Left lung (tissue), 10 donors: ENCODE measurements around the gene SLC2A4RG. TPM values are rescaled to one million over a fixed set of nuclear protein-coding genes. Genes with fewer than 3 reads are reported as not detected.
A peak's percentile ranks its signal among the peaks of the same experiment; 100 is the strongest.

ENCODE experiments used
- ATAC-seq: fragments of 200-7000 bp; cut with Tn5 transposase; one replicate; pipeline ENCODE4 v1.9.1; 2020; ENCODE audit warnings: moderate library complexity
- DNase-seq, 4 donors: peaks; one replicate each; pipeline ENCODE4 v3.0.0-alpha.2; 2013 to 2020
- H3K27ac ChIP-seq, 2 donors: fragments of 200-600 bp; sonication (generic) in 1 of 2; one replicate each; pipeline versions ENCODE4 v1.5.0 to v1.8.0; 2020 to 2021
- H3K27me3 ChIP-seq, 2 donors: fragments of 200-600 bp; sonication (generic) in 1 of 2; one replicate each; pipeline versions ENCODE4 v1.5.0 to v1.8.0; 2020 to 2021
- H3K36me3 ChIP-seq, 2 donors: fragments of 200-600 bp; sonication (generic) in 1 of 2; one replicate each; pipeline versions ENCODE4 v1.5.0 to v1.8.0; 2020 to 2021
- H3K4me1 ChIP-seq, 2 donors: fragments of 200-600 bp; one replicate each; pipeline ENCODE4 v1.8.0; 2021
- H3K4me3 ChIP-seq, 2 donors: fragments of 200-600 bp; sonication (generic) in 1 of 2; one replicate each; pipeline versions ENCODE4 v1.5.0 to v1.8.0; 2020 to 2021; ENCODE audit warnings: mild to moderate bottlenecking in 1 of 2
- H3K9me3 ChIP-seq, 2 donors: fragments of 200-600 bp; sonication (generic) in 1 of 2; one replicate each; pipeline versions ENCODE4 v1.5.0 to v1.8.0; 2020 to 2021
- CTCF ChIP-seq, 2 donors: fragments of 200-600 bp; sonication (generic) in 1 of 2; IDR thresholded peaks; one replicate each; pipeline versions ENCODE4 v1.5.0 to v1.8.0; 2021; ENCODE audit warnings: antibody characterized with exemption in 2 of 2
- intact Hi-C, 2 donors: fragments of 100-400 bp; cut with DNase I; formaldehyde crosslinking; loops; one replicate each; pipeline versions ENCODE4 v1.11.2 to v1.14.2; 2022
- polyA plus RNA-seq, 6 donors: library from polyadenylated mRNA; unstranded; fragments of 120-200 nt; gene quantifications; one replicate each; pipeline ENCODE4 v1.2.1, GENCODE V29; 2013; ENCODE audit not compliant: insufficient read length in 6 of 6
- total RNA-seq, 2 donors: library from RNA; stranded (reverse); fragmentation: NEBNext Ultra II Directional; extraction: Animal tissue kit (Norgen Biotek cat#: 25700); gene quantifications; one replicate each; pipeline ENCODE4 v1.2.1, GENCODE V29; 2021
- donor health status: DM: no; HTN: yes; CAD: no.
- donor health status: DM: no; HTN: no; CAD: no.

The SLC2A4RG gene
- total and polyA plus RNA-seq, 8 donors, result 61.1 to 166 (median 97.4) TPM

GRCh38 chr20:63702751-63703470 is 36.7 kb upstream of the SLC2A4RG start:
- no peak overlapping the region for H3K4me3 ChIP-seq
- no peak for ATAC-seq
- H3K9me3 ChIP-seq, result no peaks in the 10 kb centered on the region
- peaks cover 0 to 53% of the 10 kb centered on the region in 2 donors for H3K36me3 ChIP-seq
- peaks cover 10 to 44% of the 10 kb centered on the region in 2 donors for H3K4me1 ChIP-seq
- H3K27ac ChIP-seq, result no peak overlapping the region
- no peaks in the 10 kb centered on the region for H3K27me3 ChIP-seq
- DNase-seq, result peak in 1 of 4 donors; percentile 66
- no peak for TF ChIP-seq CTCF (IDR thresholded peaks at IDR 0.05)
- intact Hi-C loops, result no loop called here

- intact Hi-C loops, result no loop called here
- H3K27me3 ChIP-seq, result no peaks in the 10 kb centered on the region
- no peak overlapping the region for H3K27ac ChIP-seq
- ATAC-seq (no peak), DNase-seq (peak in 2 of 4 donors; percentile 30 to 67)
- H3K9me3 ChIP-seq, result no peaks in the 10 kb centered on the region
- no peak overlapping the region for H3K4me3 ChIP-seq
- TF ChIP-seq CTCF (IDR thresholded peaks at IDR 0.05), result no peak
- peaks cover 0 to 53% of the 10 kb centered on the region in 2 donors for H3K36me3 ChIP-seq
- peaks cover 11 to 40% of the 10 kb centered on the region in 2 donors for H3K4me1 ChIP-seq
These were observed 36.1 kb upstream of the SLC2A4RG start for GRCh38 chr20:63703471-63703975.

GRCh38 chr20:63703976-63704748 is 35.4 kb upstream of the SLC2A4RG start:
- H3K4me3 ChIP-seq, result no peak overlapping the region
- H3K4me1 ChIP-seq, result peaks cover 17 to 40% of the 10 kb centered on the region in 2 donors
- H3K27ac ChIP-seq, result no peak overlapping the region
- peak in 1 of 4 donors; percentile 42 for DNase-seq
- H3K36me3 ChIP-seq, result peaks cover 0 to 55% of the 10 kb centered on the region in 2 donors
- intact Hi-C loops, result no loop called here
- ATAC-seq, result no peak
- TF ChIP-seq CTCF (IDR thresholded peaks at IDR 0.05), result no peak
- H3K9me3 ChIP-seq, result no peaks in the 10 kb centered on the region
- no peaks in the 10 kb centered on the region for H3K27me3 ChIP-seq

- H3K36me3 ChIP-seq, result peaks cover 0 to 55% of the 10 kb centered on the region in 2 donors
- H3K9me3 ChIP-seq, result no peaks in the 10 kb centered on the region
- TF ChIP-seq CTCF (IDR thresholded peaks at IDR 0.05), result no peak
- intact Hi-C loops, result no loop called here
- H3K4me3 ChIP-seq, result no peak overlapping the region
- DNase-seq, result peak in 1 of 4 donors; percentile 52
- H3K27ac ChIP-seq, result no peak overlapping the region
- no peak for ATAC-seq
- no peaks in the 10 kb centered on the region for H3K27me3 ChIP-seq
- peaks cover 14 to 40% of the 10 kb centered on the region in 2 donors for H3K4me1 ChIP-seq
These were observed 34.8 kb upstream of the SLC2A4RG start for GRCh38 chr20:63704749-63705117.
